GM23248 (cell line): ENCODE measurements around the gene ZNHIT6.

ENCODE experiments used
- EZH2 ChIP-seq: fragments of 200-600 bp; sonication (generic); IDR thresholded peaks from 2 replicates; pipeline ENCODE4 v1.6.1; 2018; ENCODE audit warnings: antibody characterized with exemption, mild to moderate bottlenecking; ENCODE audit not compliant: insufficient read depth, poor library complexity, severe bottlenecking
- EZH2phosphoT487 ChIP-seq: fragments of 200-600 bp; sonication (generic); IDR thresholded peaks from 2 replicates; pipeline ENCODE4 v1.6.1; 2018; ENCODE audit warnings: antibody characterized with exemption, moderate library complexity, mild to moderate bottlenecking, low read depth; ENCODE audit not compliant: insufficient read depth

DNA sequence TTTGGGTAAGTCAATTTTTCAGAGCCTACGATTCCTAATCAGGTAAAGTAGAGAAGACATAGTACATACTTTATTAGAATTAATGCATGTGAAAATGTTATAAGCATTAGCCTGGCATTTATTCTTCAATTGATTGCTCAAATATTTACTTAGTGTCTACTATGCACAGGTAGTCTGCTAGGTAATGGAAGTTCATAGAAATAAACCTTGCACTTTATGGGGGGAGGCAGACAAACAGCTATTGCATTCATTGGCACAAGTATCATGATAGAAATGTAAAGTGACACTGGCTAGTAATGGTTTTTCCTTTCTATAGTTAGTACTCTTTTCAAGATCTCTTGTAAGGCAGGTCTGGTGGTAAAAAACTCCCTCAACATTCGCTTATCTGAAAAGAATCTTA, 44.9 kb downstream of the ZNHIT6 start:
- TF ChIP-seq EZH2 (no peak), EZH2phosphoT487 (no peak)
